Activated CD4-positive, alpha-beta T cell treated with anti-CD3 and anti-CD28 coated beads, Interleukin-2, amount 10 ng/mL, durations not matched to agents 7 days and 5 days (primary cell): ENCODE results near the gene SMAD7. TPM values are rescaled to one million over a fixed set of nuclear protein-coding genes. Genes with fewer than 3 reads are reported as not detected.

Experiments used
- CTCF ChIA-PET: fragments of 350-600 bp; sonication (Branson Sonifier 250); formaldehyde crosslinking; loops from one replicate; lab custom pipeline; 2021; ENCODE audit warnings: antibody characterized with exemption; lab: Charles Lee
- POLR2A ChIA-PET: fragments of 350-600 bp; sonication (Branson Sonifier 250); formaldehyde crosslinking; loops from one replicate; lab custom pipeline; 2021; ENCODE audit warnings: antibody characterized with exemption; lab: Charles Lee
- DNase-seq: peaks from one replicate; pipeline ENCODE4 v3.0.0-alpha.2; 2020
- H3K27ac Mint-ChIP-seq: one replicate; pipeline ENCODE4 v1.8.0; 2021; ENCODE audit warnings: mild to moderate bottlenecking, moderate library complexity, mixed read lengths
- H3K27me3 Mint-ChIP-seq: one replicate; pipeline ENCODE4 v1.8.0; 2021; ENCODE audit warnings: mixed read lengths
- H3K36me3 Mint-ChIP-seq: one replicate; pipeline ENCODE4 v1.8.0; 2021; ENCODE audit warnings: low read depth, mixed read lengths
- H3K4me1 Mint-ChIP-seq: one replicate; pipeline ENCODE4 v1.8.0; 2021; ENCODE audit warnings: mixed read lengths
- H3K4me3 Mint-ChIP-seq: one replicate; pipeline ENCODE4 v1.8.0; 2021; ENCODE audit warnings: mild to moderate bottlenecking, moderate library complexity, mixed read lengths
- H3K9me3 Mint-ChIP-seq: one replicate; pipeline ENCODE4 v1.8.0; 2021; ENCODE audit warnings: mixed read lengths
- total RNA-seq, 2 experiments: library from RNA; stranded (reverse); gene quantifications; one replicate each; pipeline ENCODE4 v1.2.3, GENCODE V29; 2021

Gene SMAD7
- total RNA-seq, 2 experiments from 2014 or later = 19.5 to 21.7 TPM

GRCh38 chr18:48991676-48992075 is 40.9 kb upstream of the SMAD7 start:
- H3K9me3 Mint-ChIP-seq = no peaks in the 10 kb centered on the region
- peaks cover 11% of the 10 kb centered on the region for H3K4me1 Mint-ChIP-seq
- POLR2A ChIA-PET = no interaction called here
- no peak overlapping the region for H3K27ac Mint-ChIP-seq
- no peaks in the 10 kb centered on the region for H3K36me3 Mint-ChIP-seq
- peaks cover 5% of the 10 kb centered on the region for H3K27me3 Mint-ChIP-seq
- no peak overlapping the region for H3K4me3 Mint-ChIP-seq
- DNase-seq = no peak
- CTCF ChIA-PET = interaction anchor here (1.7 kb wide), 1 partner anchor 9 kb away, joined by 3 read pairs; no protein-coding TSS in a partner anchor

- H3K27ac Mint-ChIP-seq = no peak overlapping the region
- ChIA-PET CTCF (interaction anchor here (1.7 kb wide), 1 partner anchor 10 kb away, joined by 3 read pairs; no protein-coding TSS in a partner anchor), POLR2A (no interaction called here)
- no peaks in the 10 kb centered on the region for H3K9me3 Mint-ChIP-seq
- H3K36me3 Mint-ChIP-seq = no peaks in the 10 kb centered on the region
- no peak overlapping the region for H3K4me3 Mint-ChIP-seq
- peaks cover 5% of the 10 kb centered on the region for H3K27me3 Mint-ChIP-seq
- no peak for DNase-seq
- H3K4me1 Mint-ChIP-seq = peaks cover 7% of the 10 kb centered on the region
Measured at GRCh38 chr18:48991319-48991660, 40.5 kb upstream of the SMAD7 start.

- no peaks in the 10 kb centered on the region for H3K9me3 Mint-ChIP-seq
- peaks cover 5% of the 10 kb centered on the region for H3K27me3 Mint-ChIP-seq
- no peak overlapping the region for H3K27ac Mint-ChIP-seq
- CTCF ChIA-PET = interaction anchor here (1.7 kb wide), 1 partner anchor 10 kb away, joined by 3 read pairs; no protein-coding TSS in a partner anchor
- H3K4me3 Mint-ChIP-seq = no peak overlapping the region
- peaks cover 5% of the 10 kb centered on the region for H3K4me1 Mint-ChIP-seq
- no peak for DNase-seq
- POLR2A ChIA-PET = no interaction called here
- H3K36me3 Mint-ChIP-seq = no peaks in the 10 kb centered on the region
Measured at GRCh38 chr18:48990481-48991318, 39.9 kb upstream of the SMAD7 start.

- no peaks in the 10 kb centered on the region for H3K36me3 Mint-ChIP-seq
- no peak for DNase-seq
- peaks cover 11% of the 10 kb centered on the region for H3K27me3 Mint-ChIP-seq
- CTCF ChIA-PET = interaction anchor here (0.9 to 1.0 kb wide), 3 partner anchors 7 to 215 kb away, joined by 3 to 4 read pairs (median 3); no protein-coding TSS in a partner anchor
- H3K27ac Mint-ChIP-seq = no peak overlapping the region
- no peak overlapping the region for H3K4me3 Mint-ChIP-seq
- POLR2A ChIA-PET = no interaction called here
- no peaks in the 10 kb centered on the region for H3K9me3 Mint-ChIP-seq
- H3K4me1 Mint-ChIP-seq = peaks cover 5% of the 10 kb centered on the region
Measured at GRCh38 chr18:48989304-48990303, 38.8 kb upstream of the SMAD7 start.

- peaks cover 5% of the 10 kb centered on the region for H3K4me1 Mint-ChIP-seq
Measured at GRCh38 chr18:48988508-48989303, 37.9 kb upstream of the SMAD7 start.

GRCh38 chr18:48987821-48988220 is 37.1 kb upstream of the SMAD7 start:
- no peak for DNase-seq
- ChIA-PET POLR2A (no interaction called here), CTCF (interaction anchor here (1.7 kb wide), 1 partner anchor 14 kb away, joined by 4 read pairs; no protein-coding TSS in a partner anchor)
- Mint-ChIP-seq H3K36me3 (no peaks in the 10 kb centered on the region), H3K4me3 (no peak overlapping the region), H3K9me3 (no peaks in the 10 kb centered on the region), H3K27ac (no peak overlapping the region), H3K27me3 (peaks cover 10% of the 10 kb centered on the region), H3K4me1 (peaks cover 6% of the 10 kb centered on the region)

More at GRCh38 chr18:48988508-48989303, 37.9 kb upstream of the SMAD7 start:
- H3K9me3 Mint-ChIP-seq = no peaks in the 10 kb centered on the region
- ChIA-PET POLR2A (no interaction called here), CTCF (interaction anchor here (0.9 to 1.7 kb wide), 4 partner anchors 8 to 214 kb away, joined by 3 to 4 read pairs (median 4); no protein-coding TSS in a partner anchor)
- no peak overlapping the region for H3K27ac Mint-ChIP-seq
- H3K36me3 Mint-ChIP-seq = no peaks in the 10 kb centered on the region
- H3K27me3 Mint-ChIP-seq = peaks cover 8% of the 10 kb centered on the region
- no peak overlapping the region for H3K4me3 Mint-ChIP-seq
- no peak for DNase-seq

GRCh38 chr18:48986851-48987761 is 36.3 kb upstream of the SMAD7 start:
- no peak for DNase-seq
- no peak overlapping the region for H3K27ac Mint-ChIP-seq
- POLR2A ChIA-PET = no interaction called here
- H3K4me3 Mint-ChIP-seq = no peak overlapping the region
- peaks cover 14% of the 10 kb centered on the region for H3K27me3 Mint-ChIP-seq
- CTCF ChIA-PET = interaction anchor here (1.7 kb wide), 1 partner anchor 13 kb away, joined by 4 read pairs; no protein-coding TSS in a partner anchor
- H3K9me3 Mint-ChIP-seq = no peaks in the 10 kb centered on the region
- peaks cover 9% of the 10 kb centered on the region for H3K4me1 Mint-ChIP-seq
- H3K36me3 Mint-ChIP-seq = no peaks in the 10 kb centered on the region

- Mint-ChIP-seq H3K27me3 (peaks cover 14% of the 10 kb centered on the region), H3K9me3 (no peaks in the 10 kb centered on the region), H3K27ac (no peak overlapping the region), H3K36me3 (no peaks in the 10 kb centered on the region), H3K4me1 (peaks cover 7% of the 10 kb centered on the region), H3K4me3 (no peak overlapping the region)
- ChIA-PET CTCF (interaction anchor here (0.6 kb wide), 1 partner anchor 38 kb away, joined by 6 read pairs; no protein-coding TSS in a partner anchor), POLR2A (no interaction called here)
- DNase-seq = no peak
Measured at GRCh38 chr18:48985161-48985560, 34.4 kb upstream of the SMAD7 start.

DNA sequence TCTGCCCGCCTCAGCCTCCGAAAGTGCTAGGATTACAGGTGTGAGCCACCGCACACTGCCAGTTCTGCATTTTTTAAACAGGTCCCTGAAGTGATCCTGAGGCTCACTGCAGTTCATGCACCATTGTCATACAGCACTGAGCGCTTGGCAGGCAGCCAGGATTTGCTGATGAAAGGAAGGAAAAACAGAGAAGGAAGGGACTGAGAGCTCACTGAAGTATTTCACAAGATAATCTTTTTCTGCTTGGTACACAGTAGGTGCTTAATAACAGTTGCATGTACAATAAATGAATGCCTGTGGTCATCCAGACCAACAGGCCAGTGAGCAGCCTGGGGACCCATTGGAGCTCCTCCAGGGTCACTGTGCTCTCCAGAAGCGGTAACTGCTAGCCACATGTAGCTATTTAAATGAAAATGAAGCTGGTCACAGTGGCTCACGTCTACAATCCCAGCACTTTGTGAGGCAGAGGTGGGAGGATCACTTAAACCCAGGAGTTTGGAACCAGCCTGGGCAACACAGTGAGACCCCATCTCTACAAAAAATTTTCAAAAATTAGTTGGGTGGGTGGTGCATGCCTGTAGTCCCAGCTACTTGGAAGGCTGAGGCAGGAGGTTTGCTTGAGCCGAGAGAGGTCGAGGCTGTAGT is 33.1 kb upstream of the SMAD7 start:
- H3K27ac Mint-ChIP-seq = no peak overlapping the region
- no peaks in the 10 kb centered on the region for H3K36me3 Mint-ChIP-seq
- peaks cover 14% of the 10 kb centered on the region for H3K27me3 Mint-ChIP-seq
- H3K4me1 Mint-ChIP-seq = peaks cover 9% of the 10 kb centered on the region
- no peak overlapping the region for H3K4me3 Mint-ChIP-seq
- ChIA-PET CTCF (interaction anchor here (0.6 to 1.1 kb wide), 2 partner anchors 47 to 357 kb away, joined by 3 read pairs; no protein-coding TSS in a partner anchor), POLR2A (interaction anchor here (0.6 kb wide), 1 partner anchor 18 kb away, joined by 5 read pairs; no protein-coding TSS in a partner anchor)
- DNase-seq = no peak
- H3K9me3 Mint-ChIP-seq = no peaks in the 10 kb centered on the region

GRCh38 chr18:48982266-48982665 is 31.5 kb upstream of the SMAD7 start:
- no peak overlapping the region for H3K4me3 Mint-ChIP-seq
- H3K4me1 Mint-ChIP-seq = peaks cover 9% of the 10 kb centered on the region
- DNase-seq = no peak
- no peak overlapping the region for H3K27ac Mint-ChIP-seq
- POLR2A ChIA-PET = no interaction called here
- H3K27me3 Mint-ChIP-seq = peaks cover 23% of the 10 kb centered on the region
- no peaks in the 10 kb centered on the region for H3K9me3 Mint-ChIP-seq
- no peaks in the 10 kb centered on the region for H3K36me3 Mint-ChIP-seq
- CTCF ChIA-PET = interaction anchor here (0.5 to 0.9 kb wide), 2 partner anchors 13 to 465 kb away, joined by 3 to 4 read pairs; no protein-coding TSS in a partner anchor
